ENCODE measurements around the gene DNAJB6.

DNAJB6 gene

DNA sequence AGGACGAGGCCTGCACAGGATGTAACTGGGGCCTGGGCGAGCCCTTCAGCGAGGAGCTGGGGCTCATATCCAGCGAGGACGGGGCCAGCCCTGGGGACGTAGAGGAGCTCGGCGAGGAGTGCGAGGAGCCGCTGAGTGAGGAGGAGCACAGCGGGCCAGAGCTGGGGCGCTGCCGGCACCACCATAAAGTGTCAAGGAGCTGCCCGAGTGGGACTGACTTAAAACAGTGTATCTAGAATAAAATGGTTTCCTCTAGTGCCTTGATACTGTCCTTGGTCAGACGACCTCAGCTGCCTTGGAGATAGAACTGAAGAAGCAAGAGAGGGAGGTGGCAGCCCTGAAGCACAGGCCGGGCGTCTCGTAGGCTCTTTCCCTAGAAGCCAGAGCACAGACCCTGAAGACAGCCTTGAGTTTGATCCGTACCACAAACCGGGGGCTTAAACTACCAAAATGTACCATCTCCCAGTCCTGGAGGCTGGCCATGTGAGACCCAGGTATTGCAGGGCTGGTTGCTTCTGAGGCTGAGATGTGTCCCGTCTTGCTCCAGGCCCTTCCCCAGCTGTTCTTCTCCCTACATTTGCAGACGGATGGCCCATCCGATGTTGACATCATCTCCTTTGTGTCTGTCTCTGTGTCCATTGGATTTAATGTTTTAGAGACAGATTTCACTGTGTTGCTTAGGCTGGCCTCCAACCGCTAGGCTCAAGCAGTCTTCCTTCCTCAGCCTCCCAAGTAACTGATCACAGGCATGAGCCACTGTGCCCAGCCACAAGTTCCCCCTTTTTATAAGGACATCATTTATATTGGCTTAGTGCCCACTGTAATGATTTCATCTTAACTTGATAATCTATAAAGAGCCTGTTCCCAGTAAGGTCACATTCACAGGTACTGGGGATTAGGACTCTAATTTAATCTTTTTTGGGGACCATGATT is 35.8 kb downstream of the DNAJB6 start:
- in situ Hi-C loops (cut with MboI; ENCODE audit: low pct_unique_long_range_greater_than_20kb, low sequenced_read_pairs, unreplicated experiment): no loop called here
- no peak for TF ChIP-seq CTCF (IDR thresholded peaks at IDR 0.05; ENCODE audit: extremely low read depth, insufficient read depth, missing control alignments)
- DNase-seq (ENCODE audit: low spot score): no peak

DNA sequence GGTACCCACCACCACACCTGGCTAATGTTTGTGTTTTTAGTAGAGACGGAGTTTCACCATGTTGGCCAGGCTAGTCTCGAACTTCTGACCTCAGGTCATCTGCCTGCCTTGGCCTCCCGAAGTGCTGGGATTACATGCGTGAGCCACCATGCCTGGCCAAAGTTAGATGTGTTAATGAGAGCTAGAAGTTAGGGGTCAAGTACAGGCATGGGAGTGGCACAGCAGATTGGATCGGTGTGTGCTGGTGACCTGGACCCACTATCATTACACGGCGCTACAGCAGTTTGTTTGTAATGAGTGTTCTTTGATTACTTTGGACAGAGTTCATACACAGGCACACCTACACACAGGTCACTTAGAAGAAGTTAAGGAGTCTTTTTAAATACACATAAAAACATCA is 36.7 kb downstream of the DNAJB6 start:
- in situ Hi-C loops (cut with MboI; ENCODE audit: low pct_unique_long_range_greater_than_20kb, low sequenced_read_pairs, unreplicated experiment): no loop called here
- DNase-seq (ENCODE audit: low spot score): no peak
- TF ChIP-seq CTCF (IDR thresholded peaks at IDR 0.05; ENCODE audit: extremely low read depth, insufficient read depth, missing control alignments): no peak

- TF ChIP-seq CTCF (IDR thresholded peaks at IDR 0.05; ENCODE audit: extremely low read depth, insufficient read depth, missing control alignments): no peak
- no peak for DNase-seq (ENCODE audit: low spot score)
- in situ Hi-C loops (cut with MboI; ENCODE audit: low pct_unique_long_range_greater_than_20kb, low sequenced_read_pairs, unreplicated experiment): no loop called here
These were observed 38.6 kb downstream of the DNAJB6 start for GRCh38 chr7:157375410-157375809.

- DNase-seq (ENCODE audit: low spot score): no peak
- TF ChIP-seq CTCF (IDR thresholded peaks at IDR 0.05; ENCODE audit: extremely low read depth, insufficient read depth, missing control alignments): no peak
- in situ Hi-C loops (cut with MboI; ENCODE audit: low pct_unique_long_range_greater_than_20kb, low sequenced_read_pairs, unreplicated experiment): no loop called here
These were observed 40.8 kb downstream of the DNAJB6 start for GRCh38 chr7:157377436-157378124.

DNA sequence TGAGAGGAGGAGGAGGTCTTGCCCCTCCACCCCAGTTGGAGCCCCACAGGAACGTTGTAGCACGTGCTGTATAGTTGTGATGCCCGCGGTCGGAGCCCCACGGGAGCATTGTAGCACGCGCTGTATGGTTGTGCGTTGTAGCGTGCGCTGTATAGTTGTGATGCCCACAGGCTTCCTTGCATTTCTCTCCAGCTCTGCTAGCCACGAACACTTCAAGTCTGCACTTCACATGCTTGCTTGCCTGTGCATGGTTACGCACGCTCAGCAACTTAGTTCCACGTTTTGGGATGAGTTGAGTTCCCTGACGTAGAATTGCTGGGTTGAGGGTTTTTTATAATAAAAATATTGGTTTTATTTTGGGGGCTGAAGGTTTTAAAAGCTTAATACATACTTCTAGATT is 41.6 kb downstream of the DNAJB6 start:
- in situ Hi-C loops (cut with MboI; ENCODE audit: low pct_unique_long_range_greater_than_20kb, low sequenced_read_pairs, unreplicated experiment): no loop called here
- no peak for TF ChIP-seq CTCF (IDR thresholded peaks at IDR 0.05; ENCODE audit: extremely low read depth, insufficient read depth, missing control alignments)

GRCh38 chr7:157379493-157379892 is 42.7 kb downstream of the DNAJB6 start:
- TF ChIP-seq CTCF (IDR thresholded peaks at IDR 0.05; ENCODE audit: extremely low read depth, insufficient read depth, missing control alignments): no peak
- no peak for DNase-seq (ENCODE audit: low spot score)
- in situ Hi-C loops (cut with MboI; ENCODE audit: low pct_unique_long_range_greater_than_20kb, low sequenced_read_pairs, unreplicated experiment): no loop called here

More for the DNA sequence above, 41.6 kb downstream of the DNAJB6 start:
- DNase-seq (ENCODE audit: low spot score): no peak
